ENCODE data around the gene GDF10.

GDF10 gene

DNA sequence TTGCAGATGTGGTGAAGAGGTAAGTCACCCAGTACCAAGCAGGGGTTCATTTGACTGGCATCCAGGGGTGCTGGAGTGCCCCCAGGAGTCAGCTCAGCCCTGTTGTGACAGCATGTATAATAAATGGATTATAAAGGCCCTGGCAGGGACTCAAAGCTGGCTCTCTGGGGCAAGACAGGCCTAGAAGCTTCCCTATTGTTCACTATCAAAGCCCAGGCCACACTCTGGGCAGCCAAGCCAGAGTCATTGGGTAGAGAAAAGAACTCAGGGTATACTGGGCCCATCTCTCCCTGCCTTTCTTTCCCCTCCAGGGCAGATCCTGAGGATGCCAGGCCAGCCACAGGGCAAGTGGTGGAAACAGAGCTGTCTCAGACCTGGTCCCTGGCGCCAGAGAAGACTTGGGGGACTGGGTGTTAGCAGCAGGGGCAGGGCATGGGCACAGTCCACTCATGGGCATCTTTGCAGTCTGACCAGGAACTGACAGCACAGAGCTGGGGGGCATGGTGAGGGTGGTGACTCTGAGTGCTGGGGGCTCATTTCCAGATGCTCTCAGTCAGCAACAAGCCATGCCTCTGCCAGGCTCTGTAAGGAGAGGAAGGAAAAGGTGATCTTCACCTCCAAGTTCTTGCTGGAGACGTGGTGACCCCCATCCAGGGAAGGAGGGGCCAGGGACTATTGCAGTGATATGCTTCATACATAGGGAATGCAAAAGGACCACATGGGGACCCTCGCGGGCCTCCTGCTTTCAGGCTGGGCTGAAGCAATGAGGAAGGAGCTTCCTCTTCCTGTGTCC is 59.8 kb downstream of the GDF10 start:
- H3K4me1 ChIP-seq (ENCODE audit: control insufficient read depth, insufficient read depth, low read length) = no peaks in the 10 kb centered on the region
- no peak for DNase-seq (ENCODE audit: low read depth)
- peaks cover 22% of the 10 kb centered on the region for H3K27me3 ChIP-seq (replicated peaks; ENCODE audit: control insufficient read depth, insufficient read depth, low read length)
- H3K36me3 ChIP-seq (ENCODE audit: control insufficient read depth, insufficient read depth, low read length, severe bottlenecking) = no peaks in the 10 kb centered on the region
- H3K4me3 ChIP-seq (ENCODE audit: low read length) = no peak overlapping the region
- H3K9me3 ChIP-seq (ENCODE audit: control insufficient read depth, low read length) = no peaks in the 10 kb centered on the region
- no peak overlapping the region for H3K9ac ChIP-seq (ENCODE audit: low read length)

DNA sequence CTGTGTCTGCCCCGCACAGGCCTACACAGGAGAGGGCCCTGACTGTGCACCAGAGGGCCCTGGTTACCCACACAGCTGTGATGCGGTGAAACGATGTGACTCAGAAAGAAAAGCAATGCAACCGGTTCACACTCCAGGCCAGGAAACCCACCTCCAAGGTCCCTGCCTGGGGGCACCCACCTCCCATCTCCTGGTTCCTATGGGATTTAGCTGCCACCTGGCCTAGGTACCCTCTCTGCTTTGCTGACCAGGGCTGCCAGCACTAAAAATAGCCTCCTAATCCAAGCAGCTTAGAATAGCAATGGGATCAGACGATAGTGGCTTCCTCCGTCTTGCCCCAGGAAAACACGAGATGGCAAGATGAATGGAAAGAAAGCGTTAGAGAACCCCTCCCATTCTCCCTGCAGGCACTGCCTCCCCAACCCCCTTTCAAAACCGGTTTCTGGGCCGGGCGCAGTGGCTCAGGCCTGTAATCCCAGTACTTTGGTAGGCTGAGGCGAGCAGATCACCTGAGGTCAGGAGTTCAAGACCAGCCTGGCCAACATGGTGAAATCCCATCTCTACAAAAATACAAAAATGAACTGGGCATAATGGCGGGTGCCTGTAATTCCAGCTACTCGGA is 60.5 kb downstream of the GDF10 start:
- DNase-seq (ENCODE audit: low read depth) = no peak
- Histone ChIP-seq H3K36me3 (ENCODE audit: control insufficient read depth, insufficient read depth, low read length, severe bottlenecking) (no peaks in the 10 kb centered on the region), H3K4me3 (ENCODE audit: low read length) (no peak overlapping the region), H3K27me3 (replicated peaks; ENCODE audit: control insufficient read depth, insufficient read depth, low read length) (peaks cover 29% of the 10 kb centered on the region), H3K9ac (ENCODE audit: low read length) (no peak overlapping the region), H3K9me3 (ENCODE audit: control insufficient read depth, low read length) (no peaks in the 10 kb centered on the region), H3K4me1 (ENCODE audit: control insufficient read depth, insufficient read depth, low read length) (no peaks in the 10 kb centered on the region)

GRCh38 chr10:47361293-47361692 is 61.3 kb downstream of the GDF10 start:
- peak; percentile 68 for DNase-seq (ENCODE audit: low read depth)
- Histone ChIP-seq H3K9me3 (ENCODE audit: control insufficient read depth, low read length) (no peaks in the 10 kb centered on the region), H3K9ac (ENCODE audit: low read length) (no peak overlapping the region), H3K4me1 (ENCODE audit: control insufficient read depth, insufficient read depth, low read length) (no peaks in the 10 kb centered on the region), H3K4me3 (ENCODE audit: low read length) (no peak overlapping the region), H3K36me3 (ENCODE audit: control insufficient read depth, insufficient read depth, low read length, severe bottlenecking) (no peaks in the 10 kb centered on the region), H3K27me3 (replicated peaks; ENCODE audit: control insufficient read depth, insufficient read depth, low read length) (peaks cover 32% of the 10 kb centered on the region)

GRCh38 chr10:47362199-47362598 is 62.2 kb downstream of the GDF10 start:
- no peak overlapping the region for H3K9ac ChIP-seq (ENCODE audit: low read length)
- H3K36me3 ChIP-seq (ENCODE audit: control insufficient read depth, insufficient read depth, low read length, severe bottlenecking) = no peaks in the 10 kb centered on the region
- peaks cover 41% of the 10 kb centered on the region for H3K27me3 ChIP-seq (replicated peaks; ENCODE audit: control insufficient read depth, insufficient read depth, low read length)
- H3K4me3 ChIP-seq (ENCODE audit: low read length) = no peak overlapping the region
- H3K4me1 ChIP-seq (ENCODE audit: control insufficient read depth, insufficient read depth, low read length) = no peaks in the 10 kb centered on the region
- H3K9me3 ChIP-seq (ENCODE audit: control insufficient read depth, low read length) = no peaks in the 10 kb centered on the region
- DNase-seq (ENCODE audit: low read depth) = no peak

Data from adipocyte (in vitro differentiated cells).